SK-N-SH (cell line): ENCODE measurements around the gene IFIT5. TPM values are rescaled to one million over a fixed set of nuclear protein-coding genes. Genes with fewer than 3 reads are reported as not detected.

Experiments used
- CTCF ChIA-PET: fragments of 300-600, 350-600 bp; formaldehyde crosslinking; extraction: SDS; loops from one replicate; lab custom pipeline; 2021; lab: Yijun Ruan, JAX
- POLR2A ChIA-PET: fragments of 350-600 bp; sonication (Branson Sonifier 250); formaldehyde crosslinking; extraction: SDS; loops from one replicate; lab custom pipeline; 2020; ENCODE audit warnings: antibody characterized with exemption, inconsistent platforms; lab: Yijun Ruan, JAX
- DNase-seq: peaks from one replicate; pipeline ENCODE4 v3.0.0; 2012
- H2AFZ ChIP-seq: fragments of 200-600 bp; sonication (generic); 2 replicates; pipeline ENCODE4 v1.8.1; 2016; ENCODE audit warnings: antibody characterized with exemption, mild to moderate bottlenecking, low read depth
- H3F3A ChIP-seq: fragments of 200-600 bp; sonication (generic); replicated peaks from 2 replicates; pipeline ENCODE3; 2016; ENCODE audit warnings: antibody characterized with exemption, mild to moderate bottlenecking; ENCODE audit not compliant: insufficient read depth
- H3K27ac ChIP-seq, 2 experiments: fragments of 200-500 bp in 1 of 2; fragments of 200-600 bp in 1 of 2; sonication (Bioruptor generic) in 1 of 2; sonication (generic), shearing (Covaris generic) in 1 of 2; 2 replicates each; pipeline versions ENCODE4 v1.5.1 to v1.6.1; 2014 to 2016; ENCODE audit warnings: low read depth in 2 of 2, inconsistent platforms in 1 of 2, low read length in 1 of 2, mild to moderate bottlenecking in 1 of 2, mixed read lengths in 1 of 2
- H3K27me3 ChIP-seq: fragments of 200-600 bp; sonication (generic), shearing (Covaris generic); 2 replicates; pipeline ENCODE4 v1.6.1; 2016; ENCODE audit warnings: mixed run types; ENCODE audit not compliant: insufficient read depth
- H3K36me3 ChIP-seq, 2 experiments: fragments of 200-500 bp in 1 of 2; fragments of 200-600 bp in 1 of 2; sonication (Bioruptor generic) in 1 of 2; sonication (generic) in 1 of 2; replicated peaks in 1 of 2; 2 replicates each; pipeline versions ENCODE3 to v1.5.1; 2014 to 2016; ENCODE audit warnings: low read length in 1 of 2, mild to moderate bottlenecking in 1 of 2; ENCODE audit not compliant: insufficient read depth in 2 of 2, control insufficient read depth in 1 of 2
- H3K4me1 ChIP-seq, 2 experiments: fragments of 200-500 bp in 1 of 2; fragments of 200-600 bp in 1 of 2; sonication (Bioruptor generic) in 1 of 2; sonication (generic), shearing (Covaris generic) in 1 of 2; 2 replicates each; pipeline versions ENCODE4 v1.5.1 to v1.6.1; 2014 to 2016; ENCODE audit warnings: low read depth in 1 of 2, low read length in 1 of 2, mixed run types in 1 of 2; ENCODE audit not compliant: insufficient read depth in 2 of 2, control insufficient read depth in 1 of 2
- H3K4me2 ChIP-seq: fragments of 200-600 bp; sonication (generic), shearing (Covaris generic); 2 replicates; pipeline ENCODE4 v1.6.1; 2017; ENCODE audit warnings: mixed run types
- H3K4me3 ChIP-seq, 2 experiments: fragments of 200-500 bp in 1 of 2; fragments of 200-600 bp in 1 of 2; sonication (Bioruptor generic) in 1 of 2; sonication (generic), shearing (Covaris generic) in 1 of 2; 2 replicates each; pipeline versions ENCODE4 v1.5.1 to v1.8.1; 2014 to 2016; ENCODE audit warnings: low read depth in 2 of 2, inconsistent platforms in 1 of 2, low read length in 1 of 2, mild to moderate bottlenecking in 1 of 2, mixed read lengths in 1 of 2, moderate library complexity in 1 of 2
- H3K79me2 ChIP-seq: fragments of 200-600 bp; sonication (generic); 2 replicates; pipeline ENCODE4 v1.8.1; 2017; ENCODE audit warnings: mild to moderate bottlenecking; ENCODE audit not compliant: insufficient read depth
- H3K9ac ChIP-seq: fragments of 200-600 bp; sonication (generic); 2 replicates; pipeline ENCODE4 v1.6.1; 2017; ENCODE audit warnings: mixed run types
- H3K9me2 ChIP-seq: fragments of 200-600 bp; sonication (generic); 2 replicates; pipeline ENCODE4 v1.6.1; 2017; ENCODE audit warnings: mixed run types
- H3K9me3 ChIP-seq: fragments of 200-600 bp; sonication (generic); 2 replicates; pipeline ENCODE4 v1.6.1; 2017; ENCODE audit warnings: mixed run types, mild to moderate bottlenecking, moderate library complexity
- H4K20me1 ChIP-seq: fragments of 200-600 bp; sonication (generic); 2 replicates; pipeline ENCODE4 v1.6.1; 2017; ENCODE audit warnings: mild to moderate bottlenecking, mixed run types; ENCODE audit not compliant: insufficient read depth
- CHD2 ChIP-seq: fragments of 150-350 bp; IDR thresholded peaks from 2 replicates; pipeline ENCODE4 v1.6.1; 2018; ENCODE audit warnings: low read length; ENCODE audit not compliant: partially characterized antibody
- CTCF ChIP-seq: fragments of 200-600 bp; sonication (generic); IDR thresholded peaks from 2 replicates; pipeline ENCODE4 v1.6.1; 2017; ENCODE audit warnings: antibody characterized with exemption, mild to moderate bottlenecking, moderate library complexity
- EP300 ChIP-seq, 2 experiments: IDR thresholded peaks; 2 replicates each; pipeline versions ENCODE4 v1.4.0 to v1.6.1; 2012; ENCODE audit warnings: borderline replicate concordance in 1 of 2, low read depth in 1 of 2, low read length in 1 of 2
- EZH2phosphoT487 ChIP-seq: fragments of 200-600 bp; sonication (generic); IDR thresholded peaks from 2 replicates; pipeline ENCODE4 v1.6.1; 2017; ENCODE audit warnings: low read depth, mixed run types, mild to moderate bottlenecking, antibody characterized with exemption, moderate library complexity, borderline replicate concordance
- FOSL2 ChIP-seq: IDR thresholded peaks from 2 replicates; pipeline ENCODE4 v1.4.0; 2012; ENCODE audit warnings: low read depth, mild to moderate bottlenecking, moderate library complexity, borderline replicate concordance
- GABPA ChIP-seq: IDR thresholded peaks from 2 replicates; pipeline ENCODE4 v1.4.0; 2012; ENCODE audit warnings: low read depth, mild to moderate bottlenecking
- GATA2 ChIP-seq: sonication (generic); formaldehyde crosslinking; IDR thresholded peaks from 2 replicates; pipeline ENCODE4 v1.5.0; 2020; ENCODE audit warnings: mild to moderate bottlenecking, missing genetic modification reagents
- MXI1 ChIP-seq: IDR thresholded peaks from 2 replicates; pipeline ENCODE4 v1.6.1; 2012; ENCODE audit warnings: mild to moderate bottlenecking, low read depth, low read length, improper control_type of control experiment
- NRF1 ChIP-seq: IDR thresholded peaks from 2 replicates; pipeline ENCODE4 v1.6.1; 2012; ENCODE audit warnings: low read depth, mild to moderate bottlenecking, low read length
- POLR2AphosphoS5 ChIP-seq: IDR thresholded peaks from 2 replicates; pipeline ENCODE4 v1.6.1; 2012; ENCODE audit warnings: low read depth, low read length
- RAD21 ChIP-seq: IDR thresholded peaks from 2 replicates; pipeline ENCODE4 v1.6.1; 2012; ENCODE audit warnings: mild to moderate bottlenecking, low read length
- RCOR1 ChIP-seq: fragments of 150-350 bp; IDR thresholded peaks from 2 replicates; pipeline ENCODE4 v1.6.1; 2017; ENCODE audit warnings: antibody characterized with exemption, low read length
- REST ChIP-seq: IDR thresholded peaks from 2 replicates; pipeline ENCODE4 v1.6.1; 2012; ENCODE audit warnings: mild to moderate bottlenecking, low read depth, low read length, moderate library complexity
- RFX5 ChIP-seq: IDR thresholded peaks from 2 replicates; pipeline ENCODE4 v1.6.1; 2012; ENCODE audit warnings: mild to moderate bottlenecking, improper control_type of control experiment, low read length
- RXRA ChIP-seq: IDR thresholded peaks from 2 replicates; pipeline ENCODE4 v1.4.0; 2012; ENCODE audit warnings: low read depth, mild to moderate bottlenecking, borderline replicate concordance
- SMC3 ChIP-seq: IDR thresholded peaks from 2 replicates; pipeline ENCODE4 v1.6.1; 2012; ENCODE audit warnings: low read depth, low read length, improper control_type of control experiment
- TAF1 ChIP-seq: IDR thresholded peaks from 2 replicates; pipeline ENCODE4 v1.6.1; 2012; ENCODE audit warnings: low read depth, mild to moderate bottlenecking, low read length, moderate library complexity, borderline replicate concordance
- TCF12 ChIP-seq: IDR thresholded peaks from 2 replicates; pipeline ENCODE4 v1.4.0; 2012
- YY1 ChIP-seq: IDR thresholded peaks from 2 replicates; pipeline ENCODE4 v1.4.0; 2012; ENCODE audit warnings: low read depth, mild to moderate bottlenecking
- WGBS: methylation state at CpG from one replicate; pipeline ENCODE4 v1.1.6; 2017; ENCODE audit warnings: low lambda C conversion rate; 5-methylcytosine and 5-hydroxymethylcytosine counted together
- polyA plus RNA-seq, 3 experiments: library from polyadenylated mRNA; depleted of rRNA; stranded (reverse); fragments of >200 nt; gene quantifications; 2 replicates each; pipeline ENCODE4 v1.2.3, GENCODE V29; 2012
- TF ChIP-seq, protein P1 (sequence below): IDR thresholded peaks from 2 replicates; pipeline ENCODE4 v1.4.0; 2012; ENCODE audit warnings: low read depth, borderline replicate concordance
- TF ChIP-seq, protein P2 (sequence below): IDR thresholded peaks from 2 replicates; pipeline ENCODE4 v1.4.0; 2012; ENCODE audit warnings: low read depth

The IFIT5 gene
- polyA plus RNA-seq, 1 of the 3 experiments (the other 2 are of a cell fraction): 2.7 TPM

GRCh38 chr10:89399956-89400355 is 14.4 kb upstream of the IFIT5 start (continued):
- no peak for TF ChIP-seq SMC3
- TF ChIP-seq RXRA: no peak

GRCh38 chr10:89403043-89403442 is 11.3 kb upstream of the IFIT5 start:
- Histone ChIP-seq H3F3A (no peaks in the 10 kb centered on the region), H2AFZ (no peak overlapping the region), H3K36me3 (peaks cover 0 to 2% of the 10 kb centered on the region in 2 experiments), H3K27me3 (no peaks in the 10 kb centered on the region), H3K4me2 (no peak overlapping the region), H3K9ac (no peak overlapping the region), H3K9me2 (no peaks in the 10 kb centered on the region), H3K27ac (no peak overlapping the region), H3K4me3 (no peak overlapping the region), H4K20me1 (no peaks in the 10 kb centered on the region), H3K79me2 (no peaks in the 10 kb centered on the region), H3K9me3 (no peaks in the 10 kb centered on the region), H3K4me1 (no peaks in the 10 kb centered on the region)
- POLR2A ChIA-PET: interaction anchor here (0.9 kb wide), 1 partner anchor 241 kb away, joined by 3 read pairs; no protein-coding TSS in a partner anchor
- WGBS: 97% methylated on average over 2 of the region's 2 CpGs
- CTCF ChIA-PET: interaction anchor here (2.0 kb wide), 1 partner anchor 34 kb away, joined by 9 read pairs; no protein-coding TSS in a partner anchor
- DNase-seq: no peak
- no peak for TF ChIP-seq EZH2phosphoT487
- no peak for TF ChIP-seq RAD21
- no peak for TF ChIP-seq RCOR1
- TF ChIP-seq REST: no peak
- TF ChIP-seq POLR2AphosphoS5: no peak
- no peak for TF ChIP-seq CTCF
- TF ChIP-seq MXI1: no peak
- TF ChIP-seq RFX5: no peak
- TF ChIP-seq TAF1: no peak
- no peak for TF ChIP-seq YY1
- no peak for TF ChIP-seq NRF1
- no peak for TF ChIP-seq EP300 (IDR thresholded peaks at IDR 0.05; ENCODE audit: borderline replicate concordance in 1 of 2, low read depth in 1 of 2, low read length in 1 of 2)
- TF ChIP-seq, protein P1, sequence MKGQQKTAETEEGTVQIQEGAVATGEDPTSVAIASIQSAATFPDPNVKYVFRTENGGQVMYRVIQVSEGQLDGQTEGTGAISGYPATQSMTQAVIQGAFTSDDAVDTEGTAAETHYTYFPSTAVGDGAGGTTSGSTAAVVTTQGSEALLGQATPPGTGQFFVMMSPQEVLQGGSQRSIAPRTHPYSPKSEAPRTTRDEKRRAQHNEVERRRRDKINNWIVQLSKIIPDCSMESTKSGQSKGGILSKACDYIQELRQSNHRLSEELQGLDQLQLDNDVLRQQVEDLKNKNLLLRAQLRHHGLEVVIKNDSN: no peak
- no peak for TF ChIP-seq TCF12
- TF ChIP-seq GATA2: no peak
- TF ChIP-seq CHD2: no peak
- no peak for TF ChIP-seq FOSL2
- TF ChIP-seq, protein P2, sequence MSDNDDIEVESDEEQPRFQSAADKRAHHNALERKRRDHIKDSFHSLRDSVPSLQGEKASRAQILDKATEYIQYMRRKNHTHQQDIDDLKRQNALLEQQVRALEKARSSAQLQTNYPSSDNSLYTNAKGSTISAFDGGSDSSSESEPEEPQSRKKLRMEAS: no peak
- no peak for TF ChIP-seq GABPA
